ENCODE measurements around the gene FBXL13.
"Not testable (repeated sequence)": the region's sequence is repeated elsewhere in the genome, so short reads cannot be mapped to it uniquely, and the experiment has no call there.

The FBXL13 gene

DNA sequence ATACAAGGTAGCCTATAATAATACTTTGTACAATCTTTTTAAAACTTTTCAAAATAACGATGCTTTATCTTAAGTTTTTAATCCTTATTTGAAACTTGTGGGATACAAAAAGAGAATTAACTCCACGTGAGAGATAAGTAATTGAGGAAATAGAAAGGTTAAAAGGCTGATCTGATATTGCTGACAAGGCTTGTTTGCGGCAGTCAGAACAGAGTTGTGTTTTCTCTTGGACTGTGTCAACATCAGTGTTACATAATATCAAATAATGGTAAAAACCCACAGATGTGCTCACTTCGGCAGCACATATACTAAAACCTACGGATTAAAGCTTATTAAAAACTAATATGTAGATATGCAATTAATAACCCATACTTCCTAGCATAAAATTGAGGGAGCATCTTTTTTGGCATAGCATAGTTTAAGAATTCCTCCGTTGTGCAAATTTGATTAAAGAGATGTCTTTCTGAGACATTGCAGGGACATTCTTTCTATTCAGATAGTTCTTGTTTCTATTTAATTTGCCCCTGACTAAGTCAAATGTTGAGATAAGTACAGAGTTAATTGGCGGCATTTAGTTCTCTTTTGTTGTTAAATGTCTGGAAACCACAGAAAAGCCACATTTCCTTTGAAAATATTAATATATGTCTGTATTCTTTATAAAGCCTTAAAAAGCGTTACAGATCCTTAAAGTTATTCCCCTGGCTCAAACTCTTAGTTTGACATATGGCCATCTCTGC lies 262.5 kb downstream of the FBXL13 start:
- no peak for DNase-seq

DNA sequence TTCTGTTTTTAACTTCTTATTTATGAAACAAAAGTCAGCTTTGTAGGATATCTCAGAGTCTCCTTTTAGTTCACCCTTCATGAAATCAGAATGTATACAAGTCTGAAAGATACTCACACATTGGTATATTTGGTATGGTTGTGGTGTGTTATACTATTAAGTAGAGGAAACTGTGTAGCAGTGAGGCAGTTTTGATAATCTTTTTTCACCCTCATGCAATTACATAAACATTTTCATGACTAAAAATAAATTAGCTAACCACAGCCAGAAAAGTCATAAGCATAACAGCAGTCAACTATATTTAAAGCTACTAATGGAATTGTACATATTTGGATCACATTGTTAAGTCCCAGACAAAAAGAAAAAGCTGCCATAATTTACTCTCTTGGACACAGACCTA lies 263.7 kb downstream of the FBXL13 start:
- DNase-seq = no peak

DNA sequence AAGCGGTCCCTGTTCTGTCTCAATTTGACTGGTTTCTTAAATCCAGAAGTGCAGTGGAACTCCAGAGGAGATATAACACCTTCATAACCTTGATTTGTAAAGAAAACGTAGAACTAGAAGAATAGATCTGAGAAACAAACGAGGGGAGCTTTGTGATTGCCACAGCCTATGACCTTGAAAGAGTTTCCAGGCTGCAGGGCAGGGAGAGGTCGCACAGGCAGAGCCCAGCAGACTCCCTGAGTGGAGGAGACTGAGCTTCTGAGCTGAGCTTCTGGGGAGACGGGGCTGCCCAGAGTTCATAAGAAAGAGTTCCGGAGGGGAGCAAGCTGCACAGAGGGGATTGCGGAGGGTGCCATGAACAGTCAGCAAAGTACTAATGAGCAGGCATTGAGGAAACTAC lies 268.0 kb downstream of the FBXL13 start:
- DNase-seq = no peak

DNA sequence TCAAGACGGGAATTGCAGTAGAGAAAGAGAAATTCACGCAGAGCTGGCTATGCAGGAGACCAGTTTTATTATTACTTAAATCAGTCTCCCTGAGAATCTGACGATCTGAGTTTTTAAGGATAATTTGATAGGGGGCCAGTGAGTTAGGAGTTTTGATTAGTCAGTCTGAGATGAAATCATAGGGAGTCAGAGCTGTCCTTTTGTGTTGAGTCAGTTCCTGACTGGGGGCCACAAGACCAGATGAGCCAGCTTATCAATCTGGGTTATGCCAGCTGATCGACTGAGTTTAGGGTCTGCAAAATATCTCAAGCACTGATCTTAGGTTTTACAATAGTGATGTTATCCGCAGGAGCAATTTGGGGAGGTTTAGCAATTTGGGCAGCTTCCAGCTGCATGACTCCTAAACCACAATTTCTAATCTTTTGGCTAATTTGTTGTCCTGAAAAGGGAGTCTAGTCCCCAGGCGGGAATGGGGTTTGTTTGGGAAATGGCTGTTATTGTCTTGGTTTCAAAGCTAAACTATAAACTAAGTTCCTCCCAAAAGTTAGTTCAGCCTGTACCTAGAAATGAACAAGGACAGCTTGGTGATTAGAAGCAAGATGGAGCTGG lies 278.5 kb downstream of the FBXL13 start:
- DNase-seq = not testable (repeated sequence)

DNA sequence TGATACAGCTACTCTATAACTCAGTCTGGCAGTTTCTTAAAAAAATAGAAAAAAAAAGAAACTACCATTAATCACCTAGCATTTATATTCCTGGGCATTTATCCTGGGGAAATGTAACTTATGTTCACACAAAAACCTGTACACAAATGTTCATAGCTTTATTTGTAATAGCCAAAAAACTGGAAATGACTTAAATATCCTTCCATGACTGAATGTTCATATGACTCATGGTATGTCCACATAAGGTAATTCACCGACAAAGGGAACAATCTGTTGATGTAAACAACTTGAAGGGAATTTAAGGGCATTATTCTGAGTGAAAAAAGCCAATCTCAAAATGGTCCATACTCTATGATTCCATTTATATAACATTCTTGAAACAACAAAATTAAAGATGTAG lies 280.0 kb downstream of the FBXL13 start:
- not testable (repeated sequence) for DNase-seq

DNA sequence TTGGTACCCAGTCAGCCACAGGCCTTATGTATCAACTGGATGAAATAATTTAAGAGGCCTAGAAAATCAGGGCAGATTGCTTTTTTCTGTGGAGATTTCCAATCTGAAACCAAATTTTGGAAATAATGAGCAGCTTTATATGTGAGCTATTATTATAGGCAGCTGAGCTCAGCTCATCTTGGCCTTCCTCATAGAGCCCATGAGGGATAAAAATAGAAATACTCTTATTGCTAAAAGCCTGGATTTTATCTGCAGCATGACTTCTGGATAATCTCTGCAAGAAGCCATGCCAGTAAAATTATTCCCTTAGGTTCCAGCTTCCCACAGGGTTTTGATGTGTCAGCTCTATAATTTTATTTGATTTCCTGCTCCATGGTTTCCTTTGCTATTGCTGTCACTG lies 282.8 kb downstream of the FBXL13 start:
- not testable (repeated sequence) for DNase-seq

DNA sequence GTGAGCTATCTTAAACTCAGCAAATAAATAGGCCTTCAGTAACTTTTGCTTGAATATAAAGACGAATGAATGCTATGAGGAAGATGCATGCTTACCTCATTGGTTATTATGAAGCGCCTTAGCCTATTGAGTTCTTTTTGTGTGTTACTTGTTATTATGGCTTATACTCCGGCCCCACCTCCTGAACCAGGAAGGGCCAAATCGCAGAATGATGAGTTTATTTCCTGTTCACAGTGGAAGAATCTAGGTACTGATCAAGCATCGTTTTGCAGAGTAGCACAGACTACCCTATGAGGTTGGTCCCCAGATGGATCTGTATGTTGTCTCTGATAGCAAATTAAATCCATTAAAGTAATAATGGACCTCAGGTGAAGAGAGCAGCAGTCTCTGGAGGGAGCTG lies 283.2 kb downstream of the FBXL13 start:
- DNase-seq = not testable (repeated sequence)

DNA sequence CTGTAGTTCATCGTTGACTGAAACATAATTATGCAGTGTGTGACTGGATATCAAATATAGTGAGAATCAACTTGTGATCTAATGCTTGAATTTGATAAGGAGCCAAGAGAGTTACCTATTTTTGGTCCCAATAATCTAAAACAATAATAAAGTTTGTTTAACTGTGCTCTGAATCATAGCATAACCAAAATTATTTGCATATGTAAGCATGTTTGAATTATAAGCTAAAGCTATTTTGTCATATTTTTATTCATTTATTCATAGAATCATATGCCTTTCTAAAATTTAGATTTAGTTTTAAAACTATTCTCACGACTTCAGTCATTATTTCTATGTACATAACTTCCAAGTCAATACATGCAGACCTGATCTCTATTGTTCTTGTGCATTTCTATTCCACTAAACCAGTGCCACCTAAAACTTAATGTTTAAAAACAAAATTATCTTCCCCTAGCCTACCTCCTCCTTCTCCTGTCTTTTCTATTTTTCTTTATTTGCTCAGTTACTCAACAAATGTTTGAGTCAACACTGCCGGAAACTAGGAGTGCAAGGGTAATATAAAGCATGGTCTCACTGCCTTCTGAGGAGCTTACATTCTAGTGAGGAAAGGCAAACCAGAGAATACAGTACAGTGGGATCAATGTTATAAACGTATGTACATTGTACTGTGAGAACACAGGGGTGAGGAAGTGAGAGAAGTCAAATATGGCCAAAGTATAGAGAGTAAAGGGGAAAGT lies 284.1 kb downstream of the FBXL13 start:
- not testable (repeated sequence) for DNase-seq

DNA sequence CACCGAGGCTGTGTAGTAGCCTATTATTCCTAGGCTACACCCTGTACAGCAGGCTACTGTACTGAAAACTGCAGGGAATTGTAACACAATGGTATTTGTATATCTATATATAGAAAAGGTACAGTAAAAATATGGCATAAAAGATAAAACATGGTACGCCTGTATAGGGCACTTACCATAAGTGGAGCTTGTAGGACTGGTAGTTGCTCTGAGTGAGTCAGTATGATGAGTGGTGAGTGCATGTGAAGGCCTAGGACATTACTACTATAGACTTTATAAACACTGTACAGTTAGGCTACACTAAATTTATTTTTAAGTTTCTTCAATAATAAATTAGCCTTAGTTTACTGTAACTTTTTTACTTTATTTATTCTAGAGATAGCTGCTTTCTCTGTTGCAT lies 285.8 kb downstream of the FBXL13 start:
- DNase-seq = not testable (repeated sequence)

DNA sequence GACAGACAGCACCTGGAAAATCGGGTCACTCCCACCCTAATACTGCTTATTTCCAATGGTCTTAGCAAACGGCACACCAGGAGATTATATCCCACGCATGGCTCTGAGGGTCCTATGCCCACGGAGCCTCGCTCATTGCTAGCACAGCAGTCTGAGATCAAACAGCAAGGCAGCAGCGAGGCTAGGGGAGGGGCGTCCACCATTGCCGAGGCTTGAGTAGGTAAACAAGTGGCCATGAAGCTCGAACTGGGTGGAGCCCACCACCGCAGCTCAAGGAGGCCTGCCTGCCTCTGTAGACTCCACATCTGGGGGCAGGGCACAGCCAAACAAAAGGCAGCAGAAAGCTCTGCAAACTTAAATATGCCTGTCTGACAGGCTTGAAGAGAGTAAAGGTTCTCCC lies 293.7 kb downstream of the FBXL13 start:
- DNase-seq = not testable (repeated sequence)

DNA sequence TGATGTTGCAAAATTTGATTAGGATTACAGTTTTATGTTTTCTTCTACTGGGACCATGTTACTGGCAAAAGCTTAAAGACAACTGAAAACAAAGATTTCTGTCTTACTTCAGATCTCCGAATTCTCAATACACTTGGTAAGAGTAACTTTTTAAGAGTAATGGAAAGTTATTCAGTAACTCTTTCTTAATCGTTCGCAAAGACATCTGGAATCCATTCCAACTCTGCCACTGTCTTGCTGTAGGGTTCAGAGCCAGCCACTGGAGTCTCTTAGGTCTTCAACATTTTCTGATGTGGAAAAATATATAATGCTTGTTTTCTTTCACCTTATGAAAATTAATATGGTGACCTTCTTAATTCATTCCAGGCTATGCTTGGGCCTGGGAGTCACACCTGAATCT lies 295.9 kb downstream of the FBXL13 start:
- not testable (repeated sequence) for DNase-seq

DNA sequence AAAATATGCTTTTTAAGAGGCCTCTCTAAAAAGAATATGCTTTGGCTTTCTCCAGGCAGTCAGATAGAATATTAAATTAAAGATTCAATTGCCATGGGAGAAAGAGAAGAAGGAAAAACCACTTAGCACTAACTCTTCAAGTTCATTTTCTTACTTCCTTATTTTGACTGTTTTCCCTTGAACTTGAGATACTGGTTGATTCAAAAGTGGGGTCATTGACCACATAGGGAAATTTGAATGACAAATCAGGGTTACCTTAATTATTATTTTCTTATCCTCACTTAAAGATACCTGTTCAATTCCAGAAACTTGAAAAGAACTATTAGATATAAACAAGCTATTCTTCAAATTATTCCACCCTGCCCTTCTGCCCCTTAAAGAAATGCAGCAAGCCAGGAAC lies 298.4 kb downstream of the FBXL13 start:
- not testable (repeated sequence) for DNase-seq

DNA sequence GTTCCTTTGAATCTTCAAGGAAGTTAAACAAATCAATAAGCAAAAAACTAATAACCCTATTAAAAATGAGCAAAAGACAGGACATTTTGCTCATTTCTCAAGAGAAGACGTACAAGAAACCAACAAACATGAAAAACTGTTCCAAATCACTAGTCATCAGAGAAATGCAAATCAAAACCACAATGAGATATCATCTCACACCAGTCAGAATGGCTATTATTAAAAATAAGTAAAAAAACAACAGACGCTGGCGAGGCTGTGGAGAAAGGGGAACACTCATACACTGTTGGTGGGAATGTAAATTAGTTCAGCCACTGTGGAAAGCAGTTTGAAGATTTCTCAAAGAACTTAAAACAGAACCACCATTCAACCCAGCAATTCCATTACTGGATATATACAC lies 304.1 kb downstream of the FBXL13 start:
- DNase-seq = not testable (repeated sequence)

DNA sequence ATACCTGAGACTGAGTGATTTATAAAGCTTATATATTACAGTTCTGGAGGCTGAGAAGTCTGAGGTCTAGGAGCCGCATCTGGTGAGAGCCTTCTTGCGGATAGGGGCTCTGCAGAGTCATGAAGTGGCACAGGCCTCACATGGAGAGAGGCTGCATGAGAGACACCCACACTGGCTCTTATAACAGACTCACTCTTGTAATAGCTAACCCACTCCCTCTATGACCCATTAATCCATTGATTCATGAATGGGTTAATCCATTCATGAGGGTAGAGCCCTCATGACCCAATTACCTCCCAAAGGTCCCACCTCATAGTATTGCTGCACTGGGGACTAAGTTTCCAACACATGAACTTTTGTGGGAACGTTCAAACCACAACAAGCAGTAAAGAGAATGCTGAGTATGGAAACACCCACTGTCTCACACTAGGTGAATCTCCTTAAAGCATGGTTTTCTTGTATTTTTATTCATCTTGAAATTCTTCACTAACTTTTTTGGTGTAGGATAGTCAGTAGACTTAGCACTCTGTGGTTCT lies 304.9 kb downstream of the FBXL13 start:
- DNase-seq = not testable (repeated sequence)

DNA sequence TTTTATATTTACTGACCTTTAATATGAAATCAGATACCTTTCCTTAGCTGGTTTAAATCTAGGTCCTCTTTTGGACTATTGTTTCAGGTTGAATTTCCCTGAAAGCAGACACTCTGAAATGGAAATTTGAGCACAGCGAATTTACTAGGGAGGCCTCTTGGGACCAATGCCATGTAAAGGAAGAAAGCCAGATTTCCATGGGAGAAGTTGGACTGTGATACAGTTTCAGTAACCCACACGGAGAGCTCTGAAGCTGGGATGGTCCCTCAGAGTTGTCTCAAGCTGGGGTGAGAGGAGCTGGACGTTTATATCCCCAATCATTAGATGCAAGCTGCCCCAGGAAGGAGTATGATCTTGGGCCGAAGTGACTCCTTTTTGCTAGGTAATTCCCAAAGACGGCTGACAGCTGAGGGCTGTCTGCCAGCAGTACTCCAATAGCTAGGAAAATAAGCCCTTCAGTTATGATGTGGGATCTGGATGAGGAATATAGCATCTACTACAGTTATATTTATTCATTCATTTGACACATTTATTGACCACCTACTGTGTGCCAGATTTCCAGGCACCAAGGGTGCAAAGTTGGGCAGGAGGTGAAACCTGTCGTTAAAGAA lies 311.2 kb downstream of the FBXL13 start:
- DNase-seq = not testable (repeated sequence)
